ENCODE measurements around the gene AGBL1. TPM values are rescaled to one million over a fixed set of nuclear protein-coding genes. Genes with fewer than 3 reads are reported as not detected.

Gene AGBL1
- total RNA-seq, 1 donor = not detected

- no peak overlapping the region for H3K4me3 ChIP-seq (ENCODE audit: low read depth, low read length)
- no peak for TF ChIP-seq CTCF (IDR thresholded peaks at IDR 0.05; ENCODE audit: insufficient read depth, low read length)
- DNase-seq (ENCODE audit: low read depth) = no peak
These were observed 475.4 kb downstream of the AGBL1 start for GRCh38 chr15:86555098-86555497.

DNA sequence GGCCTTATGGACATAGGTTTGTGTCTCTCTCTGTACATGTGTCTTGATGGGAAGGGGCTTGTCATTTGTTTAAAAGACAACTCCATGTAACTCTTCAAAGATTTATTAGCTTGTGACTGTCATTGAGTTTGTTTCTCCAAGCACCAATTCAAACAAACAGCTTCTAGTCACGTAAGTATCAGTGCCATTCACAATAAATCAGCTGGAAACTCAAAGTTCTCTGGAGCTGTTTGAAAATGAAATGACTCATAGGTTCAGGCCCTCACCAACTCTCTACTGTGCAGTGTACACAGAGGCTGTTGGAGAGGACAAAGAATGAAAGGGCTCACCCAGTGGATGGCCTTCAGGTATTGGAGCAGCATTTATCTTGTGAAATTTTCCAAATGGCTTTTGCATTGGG, 476.3 kb downstream of the AGBL1 start:
- DNase-seq (ENCODE audit: low read depth) = no peak
- no peak overlapping the region for H3K4me3 ChIP-seq (ENCODE audit: low read depth, low read length)
- no peak for TF ChIP-seq CTCF (IDR thresholded peaks at IDR 0.05; ENCODE audit: insufficient read depth, low read length)

DNA sequence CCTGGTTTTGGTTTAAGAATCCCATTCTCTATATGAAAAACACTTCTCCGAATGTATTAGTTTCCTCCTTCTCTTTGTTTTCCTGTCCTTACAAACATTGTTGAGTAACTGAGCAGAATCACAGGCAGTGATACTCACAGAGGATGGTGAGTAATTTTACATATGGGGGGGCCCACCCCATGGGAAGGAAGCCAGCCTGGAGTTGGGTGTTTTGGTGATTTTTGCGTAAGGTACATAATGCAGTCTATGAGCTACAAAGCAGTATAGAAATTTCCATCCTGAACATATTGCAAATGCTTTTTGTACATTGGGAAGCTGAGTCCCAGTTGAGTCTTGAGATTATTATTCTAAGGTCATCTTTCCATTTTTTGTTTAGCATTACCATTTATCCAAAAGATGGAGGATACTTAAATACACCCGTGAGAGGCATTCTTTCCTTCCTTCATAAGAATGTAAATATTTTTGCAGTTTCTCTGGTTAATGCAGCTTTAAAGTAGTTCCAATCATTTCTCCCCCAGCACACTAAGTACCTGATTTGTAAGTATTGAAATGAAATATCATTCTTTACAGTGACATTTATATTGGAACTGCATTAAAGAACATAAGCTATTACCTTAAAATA, 476.8 kb downstream of the AGBL1 start:
- H3K4me3 ChIP-seq (ENCODE audit: low read depth, low read length) = no peak overlapping the region
- TF ChIP-seq CTCF (IDR thresholded peaks at IDR 0.05; ENCODE audit: insufficient read depth, low read length) = no peak
- no peak for DNase-seq (ENCODE audit: low read depth)

DNA sequence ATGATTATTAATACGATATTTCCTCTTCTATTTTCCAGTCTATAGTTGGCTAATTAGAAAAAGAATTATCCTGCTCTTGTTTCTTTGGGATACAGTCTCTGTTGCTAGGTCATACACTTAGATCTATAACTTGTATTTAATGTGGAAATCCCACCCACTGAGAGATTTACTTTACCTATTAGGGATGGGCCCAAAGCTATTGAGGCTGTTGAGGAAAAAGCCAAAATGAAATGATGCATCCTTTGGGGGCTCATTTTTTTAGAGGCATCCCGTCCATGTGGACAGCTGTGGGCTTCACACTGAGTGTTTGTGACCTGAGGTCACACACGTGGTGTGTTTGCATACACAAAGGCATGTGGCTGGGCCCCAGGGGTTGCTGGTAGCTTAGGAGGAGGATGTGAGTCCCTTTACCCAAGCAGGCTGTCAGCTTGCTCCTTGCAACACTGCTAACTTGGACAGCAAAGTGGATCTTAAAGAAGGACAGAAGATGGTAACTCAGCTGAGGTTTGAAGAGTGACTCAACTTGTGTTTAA, 477.4 kb downstream of the AGBL1 start:
- H3K4me3 ChIP-seq (ENCODE audit: low read depth, low read length) = no peak overlapping the region
- no peak for DNase-seq (ENCODE audit: low read depth)
- TF ChIP-seq CTCF (IDR thresholded peaks at IDR 0.05; ENCODE audit: insufficient read depth, low read length) = no peak

DNA sequence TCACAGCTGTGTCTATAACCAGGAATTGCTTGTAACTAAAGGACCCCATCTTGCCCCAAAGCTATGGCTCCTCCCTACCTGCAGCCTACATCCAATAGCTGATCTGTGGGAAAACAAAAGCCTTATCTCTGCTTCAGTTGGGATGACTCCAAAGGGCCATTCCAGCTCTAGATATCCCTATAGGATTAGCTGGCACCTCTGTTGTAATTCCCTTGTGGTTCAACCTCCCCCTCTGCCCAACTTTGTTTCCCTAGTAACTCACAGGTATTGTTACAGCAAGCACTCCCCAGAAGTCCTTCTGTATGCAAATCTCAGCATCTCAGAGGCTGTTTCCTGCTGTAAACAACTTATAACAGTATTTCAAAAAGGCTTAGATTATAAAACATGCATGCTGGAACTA, 478.6 kb downstream of the AGBL1 start:
- H3K4me3 ChIP-seq (ENCODE audit: low read depth, low read length) = no peak overlapping the region
- no peak for DNase-seq (ENCODE audit: low read depth)
- no peak for TF ChIP-seq CTCF (IDR thresholded peaks at IDR 0.05; ENCODE audit: insufficient read depth, low read length)

DNA sequence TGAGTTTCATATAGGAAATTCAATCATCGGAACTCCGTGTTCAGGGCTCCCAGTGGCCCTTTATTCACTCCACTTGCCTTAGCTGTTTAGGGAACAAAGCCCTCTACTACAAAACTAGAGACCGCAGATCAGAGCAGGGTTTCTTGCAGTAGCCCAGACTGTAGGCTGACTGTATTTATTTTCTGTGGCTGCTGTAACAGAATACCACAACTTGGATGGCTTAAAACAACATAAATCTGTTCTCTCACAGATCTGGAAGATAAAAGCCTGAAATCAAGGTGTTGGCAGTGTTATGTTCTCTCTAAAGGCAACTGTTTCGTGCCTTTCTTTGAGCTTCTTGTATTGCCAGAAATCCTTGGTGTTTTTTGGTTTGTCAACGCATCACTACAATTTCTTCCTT, 479.0 kb downstream of the AGBL1 start:
- TF ChIP-seq CTCF (IDR thresholded peaks at IDR 0.05; ENCODE audit: insufficient read depth, low read length) = no peak
- no peak for DNase-seq (ENCODE audit: low read depth)

GRCh38 chr15:86568378-86568777, 488.7 kb downstream of the AGBL1 start:
- H3K4me3 ChIP-seq (ENCODE audit: low read depth, low read length) = no peak overlapping the region
- no peak for DNase-seq (ENCODE audit: low read depth)
- TF ChIP-seq CTCF (IDR thresholded peaks at IDR 0.05; ENCODE audit: insufficient read depth, low read length) = no peak

More for the DNA sequence above, 479.0 kb downstream of the AGBL1 start:
- no peak overlapping the region for H3K4me3 ChIP-seq (ENCODE audit: low read depth, low read length)

Measured in fibroblast of the aortic adventitia (primary cell).